PC-3 (cell line): ENCODE results near the gene KIAA0513. TPM values are rescaled to one million over a fixed set of nuclear protein-coding genes. Genes with fewer than 3 reads are reported as not detected.

Experiments used
- ATAC-seq: fragments of 200-7000 bp; cut with Tn5 transposase; 2 replicates; pipeline ENCODE4 v1.9.1; 2020; ENCODE audit warnings: mild to moderate bottlenecking, moderate library complexity
- BruUV-seq: library from RNA; stranded (reverse); fragments of 400-500 nt; replicated peaks from 2 replicates; lab custom pipeline; 2021; lab: Mats Ljungman, UMichigan
- CTCF ChIA-PET: fragments of 300-600 bp; sonication (Branson Sonifier 250); formaldehyde crosslinking; loops from one replicate; lab custom pipeline; 2022; ENCODE audit warnings: antibody characterized with exemption; lab: Charles Lee
- POLR2A ChIA-PET: fragments of 300-600 bp; sonication (Branson Sonifier 250); formaldehyde crosslinking; loops from one replicate; lab custom pipeline; 2022; ENCODE audit warnings: antibody characterized with exemption; ENCODE audit not compliant: unreplicated experiment; lab: Charles Lee
- DNase-seq: peaks from one replicate; pipeline ENCODE4 v3.0.0-alpha.2; 2015
- H2AFZ ChIP-seq: fragments of 300-600 bp; sonication (generic); 2 replicates; pipeline ENCODE4 v1.6.0; 2016; ENCODE audit warnings: antibody characterized with exemption, low read length
- H3F3A ChIP-seq: fragments of 300-600 bp; sonication (generic); one replicate; pipeline ENCODE4 v1.6.0; 2017; ENCODE audit warnings: antibody characterized with exemption, low read length, control low read depth, mild to moderate bottlenecking; ENCODE audit not compliant: unreplicated experiment
- H3K27ac ChIP-seq: fragments of 300-600 bp; sonication (generic); 2 replicates; pipeline ENCODE4 v1.5.1; 2016; ENCODE audit warnings: mild to moderate bottlenecking, low read length
- H3K27me3 ChIP-seq: fragments of 300-600 bp; sonication (generic); 2 replicates; pipeline ENCODE4 v1.6.1; 2016; ENCODE audit warnings: low read length, mixed read lengths
- H3K36me3 ChIP-seq: fragments of 300-600 bp; sonication (generic); 2 replicates; pipeline ENCODE4 v1.6.1; 2016; ENCODE audit warnings: low read depth, mixed run types, low read length, mixed read lengths
- H3K4me1 ChIP-seq: fragments of 300-600 bp; sonication (generic); 2 replicates; pipeline ENCODE4 v1.5.1; 2016; ENCODE audit warnings: low read length; ENCODE audit not compliant: insufficient read depth
- H3K4me2 ChIP-seq: fragments of 300-600 bp; sonication (generic); 2 replicates; pipeline ENCODE4 v1.6.0; 2016; ENCODE audit warnings: low read length
- H3K4me3 ChIP-seq: fragments of 300-600 bp; sonication (generic); 2 replicates; pipeline ENCODE4 v1.5.1; 2016; ENCODE audit warnings: mild to moderate bottlenecking, low read length, mixed read lengths
- H3K79me2 ChIP-seq: fragments of 300-600 bp; sonication (generic); 2 replicates; pipeline ENCODE4 v1.6.1; 2017; ENCODE audit warnings: low read length, mixed read lengths
- H3K9ac ChIP-seq: fragments of 300-600 bp; sonication (generic); 2 replicates; pipeline ENCODE4 v1.6.0; 2016; ENCODE audit warnings: mild to moderate bottlenecking, low read length
- H3K9me2 ChIP-seq: fragments of 300-600 bp; sonication (generic); replicated peaks from 2 replicates; pipeline ENCODE4 v1.6.1; 2016; ENCODE audit warnings: mixed run types, low read length, mixed read lengths
- H3K9me3 ChIP-seq: fragments of 300-600 bp; sonication (generic); 2 replicates; pipeline ENCODE4 v1.6.1; 2016; ENCODE audit warnings: low read length, mixed read lengths
- H4K20me1 ChIP-seq: fragments of 300-600 bp; sonication (generic); 2 replicates; pipeline ENCODE4 v1.6.1; 2016; ENCODE audit warnings: low read length, mixed read lengths
- EZH2 ChIP-seq: fragments of 300-600 bp; sonication (generic); IDR thresholded peaks from one replicate; pipeline ENCODE4 v1.6.1; 2017; ENCODE audit warnings: antibody characterized with exemption, mild to moderate bottlenecking, low read length; ENCODE audit not compliant: unreplicated experiment
- EZH2phosphoT487 ChIP-seq: fragments of 300-600 bp; sonication (generic); IDR thresholded peaks from 2 replicates; pipeline ENCODE4 v1.6.1; 2018; ENCODE audit warnings: mild to moderate bottlenecking, antibody characterized with exemption, low read length, borderline replicate concordance
- intact Hi-C: fragments of 100-400 bp; cut with micrococcal nuclease; formaldehyde crosslinking; loops from 2 replicates; pipeline ENCODE4 v1.9.0; 2023
- total RNA-seq: library from RNA; depleted of rRNA; stranded (reverse); fragments of >200 nt; gene quantifications from 2 replicates; pipeline ENCODE4 v1.2.3, GENCODE V29; 2014
- TF ChIP-seq, protein P1 (sequence below): fragments of 300-600 bp; sonication (generic); conservative IDR thresholded peaks from 2 replicates; pipeline ENCODE4 v1.5.1; 2017; ENCODE audit warnings: antibody characterized with exemption, low read depth, mild to moderate bottlenecking, low read length

The KIAA0513 gene
- total RNA-seq, 1 experiment from 2014 or later = 7.8 TPM

DNA sequence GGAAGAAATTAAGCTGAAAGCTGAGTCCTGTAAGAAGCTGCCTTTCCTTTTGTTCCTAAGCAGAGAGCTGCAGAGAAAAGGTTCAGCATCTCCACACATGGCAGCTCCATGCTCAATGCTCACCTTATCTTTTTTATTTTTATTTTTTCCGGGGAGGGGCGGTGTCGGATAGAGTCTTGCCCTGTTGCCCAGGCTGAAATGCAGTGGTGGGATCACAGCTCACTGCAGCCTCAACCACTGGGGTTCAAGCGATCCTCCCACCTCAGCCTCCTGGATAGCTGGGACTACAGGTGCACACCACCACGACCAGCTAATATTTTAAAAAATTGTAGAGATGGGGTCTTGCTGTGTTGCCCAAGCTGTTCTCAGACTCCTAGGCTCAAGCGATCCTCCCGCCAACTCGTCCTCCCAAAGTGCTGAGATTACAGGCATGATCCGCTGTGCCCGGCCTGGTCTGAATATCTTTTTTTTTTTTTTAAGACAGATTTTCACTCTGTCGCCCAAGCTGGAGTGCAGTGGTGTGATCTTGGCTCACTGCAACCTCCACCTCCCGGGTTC is 112.9 kb downstream of the KIAA0513 start:
- H3K9ac ChIP-seq = no peak overlapping the region
- H3K4me2 ChIP-seq = no peak overlapping the region
- intact Hi-C loops = no loop called here
- no peaks in the 10 kb centered on the region for H3K79me2 ChIP-seq
- no peaks in the 10 kb centered on the region for H3K9me2 ChIP-seq
- no peak overlapping the region for H3K27ac ChIP-seq
- DNase-seq (no peak), ATAC-seq (no peak)
- POLR2A ChIA-PET = no interaction called here
- CTCF ChIA-PET = no interaction called here
- no peaks in the 10 kb centered on the region for H3F3A ChIP-seq
- H3K9me3 ChIP-seq = no peaks in the 10 kb centered on the region
- no TSS peak for BruUV-seq
- H2AFZ ChIP-seq = no peak overlapping the region
- H3K27me3 ChIP-seq = no peaks in the 10 kb centered on the region
- TF ChIP-seq EZH2 = no peak
- TF ChIP-seq, protein P1, sequence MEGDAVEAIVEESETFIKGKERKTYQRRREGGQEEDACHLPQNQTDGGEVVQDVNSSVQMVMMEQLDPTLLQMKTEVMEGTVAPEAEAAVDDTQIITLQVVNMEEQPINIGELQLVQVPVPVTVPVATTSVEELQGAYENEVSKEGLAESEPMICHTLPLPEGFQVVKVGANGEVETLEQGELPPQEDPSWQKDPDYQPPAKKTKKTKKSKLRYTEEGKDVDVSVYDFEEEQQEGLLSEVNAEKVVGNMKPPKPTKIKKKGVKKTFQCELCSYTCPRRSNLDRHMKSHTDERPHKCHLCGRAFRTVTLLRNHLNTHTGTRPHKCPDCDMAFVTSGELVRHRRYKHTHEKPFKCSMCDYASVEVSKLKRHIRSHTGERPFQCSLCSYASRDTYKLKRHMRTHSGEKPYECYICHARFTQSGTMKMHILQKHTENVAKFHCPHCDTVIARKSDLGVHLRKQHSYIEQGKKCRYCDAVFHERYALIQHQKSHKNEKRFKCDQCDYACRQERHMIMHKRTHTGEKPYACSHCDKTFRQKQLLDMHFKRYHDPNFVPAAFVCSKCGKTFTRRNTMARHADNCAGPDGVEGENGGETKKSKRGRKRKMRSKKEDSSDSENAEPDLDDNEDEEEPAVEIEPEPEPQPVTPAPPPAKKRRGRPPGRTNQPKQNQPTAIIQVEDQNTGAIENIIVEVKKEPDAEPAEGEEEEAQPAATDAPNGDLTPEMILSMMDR = no peak
- no peak for TF ChIP-seq EZH2phosphoT487
- H3K4me3 ChIP-seq = no peak overlapping the region
- H3K4me1 ChIP-seq = peaks cover 4% of the 10 kb centered on the region; the same call in 1 of the 2 replicates
- H3K36me3 ChIP-seq = no peaks in the 10 kb centered on the region
- no peaks in the 10 kb centered on the region for H4K20me1 ChIP-seq

DNA sequence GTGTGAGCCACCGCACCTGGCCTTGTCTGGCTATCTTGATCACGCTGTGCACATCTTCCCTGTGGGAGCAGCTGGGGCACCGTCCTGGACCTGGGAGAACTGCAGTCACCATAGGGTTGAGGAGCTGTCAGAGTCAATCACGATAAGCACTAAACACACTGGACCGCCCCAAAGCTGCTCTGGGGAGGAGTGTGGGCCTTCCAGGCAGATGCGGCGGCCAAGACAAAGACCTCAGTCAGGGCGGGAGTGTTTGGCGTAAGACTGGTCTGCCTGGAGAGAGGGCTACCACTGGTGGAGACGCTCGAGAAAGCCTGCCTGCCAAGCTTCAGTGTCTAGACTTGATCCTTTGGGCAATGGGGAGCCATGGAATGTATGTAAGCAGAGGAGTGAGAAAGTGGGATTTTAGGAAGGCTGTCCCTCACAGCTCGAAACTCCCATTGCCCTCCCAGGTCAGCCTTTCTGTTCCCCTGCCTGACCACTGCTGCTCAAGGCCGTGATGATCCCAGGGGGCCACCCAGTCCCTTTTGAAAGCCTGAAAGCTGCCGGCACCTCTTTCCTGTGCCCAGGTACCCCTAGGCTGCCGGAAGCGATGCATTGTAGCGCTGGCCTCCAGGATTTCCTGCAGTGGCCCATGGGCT is 114.0 kb downstream of the KIAA0513 start:
- Histone ChIP-seq H3F3A (no peaks in the 10 kb centered on the region), H3K9me2 (no peaks in the 10 kb centered on the region), H3K9ac (no peak overlapping the region), H3K27ac (no peak overlapping the region), H3K79me2 (no peaks in the 10 kb centered on the region), H4K20me1 (no peaks in the 10 kb centered on the region), H3K4me3 (no peak overlapping the region), H3K4me2 (no peak overlapping the region), H3K36me3 (no peaks in the 10 kb centered on the region), H3K4me1 (peaks cover 4% of the 10 kb centered on the region; the same call in 1 of the 2 replicates), H3K9me3 (no peaks in the 10 kb centered on the region), H3K27me3 (no peaks in the 10 kb centered on the region), H2AFZ (no peak overlapping the region)
- CTCF ChIA-PET = interaction anchor here (0.6 kb wide), 1 partner anchor 31 kb away, joined by 3 read pairs; no protein-coding TSS in a partner anchor
- ATAC-seq (no peak), DNase-seq (no peak)
- POLR2A ChIA-PET = no interaction called here
- TF ChIP-seq EZH2 = no peak
- TF ChIP-seq EZH2phosphoT487 = no peak
- TF ChIP-seq, protein P1 = no peak
- no TSS peak for BruUV-seq
- intact Hi-C loops = no loop called here

DNA sequence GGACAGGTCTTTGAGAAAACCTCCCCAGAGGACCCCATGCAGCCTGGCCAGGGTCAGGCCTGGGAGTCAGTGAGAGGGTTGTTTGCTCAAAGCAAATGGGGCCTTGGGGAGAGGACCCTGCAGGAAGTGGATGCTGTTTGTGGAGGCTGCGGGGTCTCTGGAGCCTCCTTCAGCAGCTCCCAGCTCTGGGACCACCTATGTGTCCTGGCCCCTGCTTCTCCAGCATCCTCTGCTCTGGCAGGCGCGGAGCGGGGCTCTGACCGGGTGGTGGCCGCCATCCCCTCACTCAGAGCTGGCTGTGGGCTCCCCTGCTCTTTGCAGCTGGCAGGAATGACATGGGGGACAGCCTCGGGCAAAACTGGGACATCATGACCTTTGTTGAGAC is 114.5 kb downstream of the KIAA0513 start:
- DNase-seq (no peak), ATAC-seq (no peak)
- Histone ChIP-seq H3K4me3 (no peak overlapping the region), H3K9me2 (no peaks in the 10 kb centered on the region), H3K27me3 (no peaks in the 10 kb centered on the region), H4K20me1 (no peaks in the 10 kb centered on the region), H3K27ac (no peak overlapping the region), H3K36me3 (no peaks in the 10 kb centered on the region), H3K4me2 (no peak overlapping the region), H3F3A (no peaks in the 10 kb centered on the region), H2AFZ (no peak overlapping the region), H3K9me3 (no peaks in the 10 kb centered on the region), H3K4me1 (peaks cover 2% of the 10 kb centered on the region; the same call in 1 of the 2 replicates), H3K9ac (no peak overlapping the region), H3K79me2 (no peaks in the 10 kb centered on the region)
- intact Hi-C loops = no loop called here
- POLR2A ChIA-PET = no interaction called here
- TF ChIP-seq EZH2 (no peak), EZH2phosphoT487 (no peak)
- TF ChIP-seq, protein P1 = no peak
- BruUV-seq = no TSS peak
- CTCF ChIA-PET = no interaction called here
